Measurements from ENCODE around the gene OR2M2.

Gene OR2M2

GRCh38 chr1:248189026-248189425 lies 14.4 kb downstream of the OR2M2 start:
- Histone ChIP-seq H3K36me3 (ENCODE audit: insufficient read depth, low read length) (no peaks in the 10 kb centered on the region), H2AFZ (ENCODE audit: low read depth, low read length) (no peak overlapping the region), H3K27me3 (ENCODE audit: insufficient read depth, low read length) (no peaks in the 10 kb centered on the region), H3K4me3 (ENCODE audit: low read length) (no peak overlapping the region), H3K4me1 (ENCODE audit: insufficient read depth, low read length) (no peaks in the 10 kb centered on the region), H3K9me3 (ENCODE audit: low read length) (no peaks in the 10 kb centered on the region)

DNA sequence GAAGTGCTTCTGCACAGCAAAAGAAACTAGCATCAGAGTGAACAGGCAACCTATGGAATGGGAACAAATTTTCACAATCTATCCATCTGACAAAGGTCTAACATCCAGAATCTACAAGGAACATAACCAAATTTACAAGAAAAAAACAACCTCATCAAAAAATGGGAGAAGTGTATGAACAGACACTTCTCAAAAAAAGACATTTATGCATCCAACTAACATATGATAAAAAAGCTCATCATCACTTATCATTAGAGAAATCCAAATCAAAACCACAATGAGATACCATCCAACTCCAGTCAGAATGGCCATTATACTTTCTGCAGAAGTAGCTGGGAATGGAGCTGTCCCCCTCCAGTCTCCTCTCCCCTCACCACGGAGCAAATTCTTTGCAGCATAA lies 19.5 kb downstream of the OR2M2 start:
- no peaks in the 10 kb centered on the region for H3K4me1 ChIP-seq (ENCODE audit: insufficient read depth, low read length)
- H3K4me3 ChIP-seq (ENCODE audit: low read length): no peak overlapping the region
- no peaks in the 10 kb centered on the region for H3K9me3 ChIP-seq (ENCODE audit: low read length)
- H3K27me3 ChIP-seq (ENCODE audit: insufficient read depth, low read length): no peaks in the 10 kb centered on the region
- no peak overlapping the region for H2AFZ ChIP-seq (ENCODE audit: low read depth, low read length)
- no peaks in the 10 kb centered on the region for H3K36me3 ChIP-seq (ENCODE audit: insufficient read depth, low read length)

DNA sequence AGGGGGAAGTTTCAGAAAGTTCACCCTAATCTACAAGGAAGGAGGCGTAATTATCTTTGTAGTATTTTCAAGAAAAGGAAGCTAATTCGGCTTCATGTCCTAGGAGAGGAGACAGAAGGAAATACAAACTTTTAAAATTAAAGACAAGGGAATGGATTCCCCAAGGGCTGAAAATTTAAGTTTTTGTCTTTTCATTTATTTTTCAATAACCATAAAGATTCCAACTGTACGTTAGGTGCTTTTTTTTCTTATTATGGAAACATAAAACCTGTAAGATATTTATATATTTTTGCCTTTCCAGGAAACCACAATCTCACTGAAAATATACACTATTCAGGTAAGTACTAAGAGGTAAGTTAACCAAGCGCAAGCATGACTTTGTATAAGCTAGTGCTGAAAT lies 22.3 kb downstream of the OR2M2 start, which contains the start of gene OR2M3:
OR2M3 (plus strand) TSS at position 301 of the 400 bp plus-strand sequence. CDS start 5,803 bp downstream, outside the sequence.
- peaks cover 8% of the 10 kb centered on the region for H3K4me1 ChIP-seq (ENCODE audit: insufficient read depth, low read length)
- no peaks in the 10 kb centered on the region for H3K9me3 ChIP-seq (ENCODE audit: low read length)
- no peaks in the 10 kb centered on the region for H3K36me3 ChIP-seq (ENCODE audit: insufficient read depth, low read length)
- no peak within 1 kb of the TSS for H2AFZ ChIP-seq (ENCODE audit: low read depth, low read length)
- no peak within 1 kb of the TSS for H3K4me3 ChIP-seq (ENCODE audit: low read length)
- no peaks in the 10 kb centered on the region for H3K27me3 ChIP-seq (ENCODE audit: insufficient read depth, low read length)

- Histone ChIP-seq H3K9me3 (ENCODE audit: low read length) (no peaks in the 10 kb centered on the region), H3K4me1 (ENCODE audit: insufficient read depth, low read length) (no peaks in the 10 kb centered on the region), H3K36me3 (ENCODE audit: insufficient read depth, low read length) (no peaks in the 10 kb centered on the region), H3K27me3 (ENCODE audit: insufficient read depth, low read length) (no peaks in the 10 kb centered on the region), H3K4me3 (ENCODE audit: low read length) (no peak overlapping the region), H2AFZ (ENCODE audit: low read depth, low read length) (no peak overlapping the region)
These were observed 41.3 kb downstream of the OR2M2 start for GRCh38 chr1:248215880-248216279.

DNA sequence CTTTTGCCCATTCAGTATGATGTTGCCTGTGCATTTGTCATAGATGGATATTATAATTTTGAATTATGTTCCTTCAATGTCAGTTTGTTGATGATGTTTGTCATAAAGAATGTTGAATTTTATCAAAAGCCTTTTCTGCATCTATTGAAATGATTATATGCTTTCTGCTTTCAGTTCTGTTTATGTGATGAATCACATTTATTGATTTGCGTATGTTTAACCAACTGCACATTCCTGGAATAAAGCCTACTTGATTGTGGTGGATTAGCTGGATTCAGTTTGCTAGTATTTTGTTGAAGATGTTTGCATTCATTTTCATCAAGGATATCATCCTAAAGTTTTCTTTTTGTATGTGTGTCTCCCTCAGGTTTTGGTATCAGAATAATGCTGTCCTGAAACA lies 50.9 kb downstream of the OR2M2 start:
- H3K4me1 ChIP-seq (ENCODE audit: insufficient read depth, low read length): no peaks in the 10 kb centered on the region
- no peaks in the 10 kb centered on the region for H3K36me3 ChIP-seq (ENCODE audit: insufficient read depth, low read length)
- no peak overlapping the region for H3K4me3 ChIP-seq (ENCODE audit: low read length)
- no peaks in the 10 kb centered on the region for H3K27me3 ChIP-seq (ENCODE audit: insufficient read depth, low read length)
- no peak overlapping the region for H2AFZ ChIP-seq (ENCODE audit: low read depth, low read length)
- H3K9me3 ChIP-seq (ENCODE audit: low read length): no peaks in the 10 kb centered on the region

- H3K27me3 ChIP-seq (ENCODE audit: insufficient read depth, low read length): peaks cover 3% of the 10 kb centered on the region
- no peaks in the 10 kb centered on the region for H3K9me3 ChIP-seq (ENCODE audit: low read length)
- H3K36me3 ChIP-seq (ENCODE audit: insufficient read depth, low read length): no peaks in the 10 kb centered on the region
- H3K4me3 ChIP-seq (ENCODE audit: low read length): no peak overlapping the region
- H2AFZ ChIP-seq (ENCODE audit: low read depth, low read length): no peak overlapping the region
- no peaks in the 10 kb centered on the region for H3K4me1 ChIP-seq (ENCODE audit: insufficient read depth, low read length)
These were observed 54.8 kb downstream of the OR2M2 start for GRCh38 chr1:248229360-248229908.

All from neuron (in vitro differentiated cells).